HG03442 (cell line): ENCODE results near the gene ABL1.

ENCODE experiments used
- ATAC-seq: cut with Tn5 transposase; IDR thresholded peaks from one replicate; pipeline ENCODE4 v1.9.1; 2021; ENCODE audit warnings: mild to moderate bottlenecking, moderate library complexity; ENCODE audit not compliant: unreplicated experiment

The ABL1 gene

GRCh38 chr9:130887494-130888144, 52.6 kb downstream of the ABL1 start:
- ATAC-seq = no peak

GRCh38 chr9:130888146-130888885, 53.3 kb downstream of the ABL1 start:
- no peak for ATAC-seq

- no peak for ATAC-seq
Measured at GRCh38 chr9:130890124-130890523, 55.1 kb downstream of the ABL1 start.

- no peak for ATAC-seq
Measured at GRCh38 chr9:130890870-130891687, 56.0 kb downstream of the ABL1 start.

- no peak for ATAC-seq
Measured at GRCh38 chr9:130891688-130892476, 56.8 kb downstream of the ABL1 start.

GRCh38 chr9:130892477-130893304, 57.6 kb downstream of the ABL1 start:
- no peak for ATAC-seq

- no peak for ATAC-seq
Measured at GRCh38 chr9:130893341-130894101, 58.5 kb downstream of the ABL1 start.

GRCh38 chr9:130894546-130894945, 59.5 kb downstream of the ABL1 start:
- ATAC-seq = no peak

GRCh38 chr9:130895038-130895437, 60.0 kb downstream of the ABL1 start:
- no peak for ATAC-seq

- ATAC-seq = no peak
Measured at GRCh38 chr9:130895481-130896232, 60.6 kb downstream of the ABL1 start.

GRCh38 chr9:130896233-130897014, 61.4 kb downstream of the ABL1 start, which contains the start of gene QRFP:
Gene QRFP (minus strand): TSS chr9:130896812. CDS start chr9:130893838, 2,974 bp downstream.
- ATAC-seq = no peak

- ATAC-seq = no peak
Measured at GRCh38 chr9:130897105-130897751, 62.2 kb downstream of the ABL1 start.

GRCh38 chr9:130897848-130898551, 62.9 kb downstream of the ABL1 start:
- no peak for ATAC-seq

- ATAC-seq = no peak
Measured at GRCh38 chr9:130898552-130898852, 63.4 kb downstream of the ABL1 start.

- ATAC-seq = no peak
Measured at GRCh38 chr9:130899051-130899748, 64.1 kb downstream of the ABL1 start.
